ENCODE results near the gene FYCO1. TPM values are rescaled to one million over a fixed set of nuclear protein-coding genes. Genes with fewer than 3 reads are reported as not detected.

The FYCO1 gene
- total and polyA plus RNA-seq, 2 of the 8 experiments (the other 6 are each of a cell fraction or from before 2014, with no cell fraction given), result 4.8 to 10.8 TPM

GRCh38 chr3:45957586-45957985 is 38.0 kb downstream of the FYCO1 start:
- no peak overlapping the region for H3K56ac ChIP-seq (replicated peaks; ENCODE audit: insufficient read length, low read depth, low read length)
- 94% methylated on average over 5 of the region's 5 CpGs; no CpG with 5 or more reads in 1 of the 2 experiments for WGBS, 2 experiments (ENCODE audit: extremely low coverage in 1 of 2, insufficient coverage in 1 of 2, insufficient read length in 1 of 2, insufficient replicate concordance in 2 of 2, low coverage in 1 of 2, low lambda C conversion rate in 2 of 2, missing lambda C conversion rate in 1 of 2)
- TF ChIP-seq RNF2 (IDR thresholded peaks at IDR 0.05; ENCODE audit: borderline replicate concordance, low read depth, low read length, missing control alignments, poor library complexity, severe bottlenecking) (no peak), SP2 (IDR thresholded peaks at IDR 0.05; ENCODE audit: low read length) (no peak), RAD21 (IDR thresholded peaks at IDR 0.05 in 1 of 2, conservative IDR thresholded peaks at IDR 0.05 in 1 of 2; ENCODE audit: low read depth in 2 of 2, low read length in 2 of 2) (no peak), JUN (IDR thresholded peaks at IDR 0.05; ENCODE audit: low read depth, low read length) (no peak), CHD1 (IDR thresholded peaks at IDR 0.05; ENCODE audit: low read depth, low read length) (no peak), SP4 (IDR thresholded peaks at IDR 0.05; ENCODE audit: low read length) (no peak), KDM4A (IDR thresholded peaks at IDR 0.05; ENCODE audit: low read depth, low read length, severe bottlenecking) (no peak), RFX5 (IDR thresholded peaks at IDR 0.05; ENCODE audit: borderline replicate concordance, low read depth, low read length) (no peak), POLR2AphosphoS5 (IDR thresholded peaks at IDR 0.05; ENCODE audit: low read depth, low read length) (no peak), RXRA (IDR thresholded peaks at IDR 0.05; ENCODE audit: insufficient read depth, low read depth, low read length) (no peak), YY1 (IDR thresholded peaks at IDR 0.05; ENCODE audit: low read depth, low read length) (no peak), ATF3 (IDR thresholded peaks at IDR 0.05; ENCODE audit: insufficient read depth, low read depth, low read length) (no peak)
- H3K79me1 ChIP-seq (ENCODE audit: low read depth, low read length), result no peaks in the 10 kb centered on the region
- no peaks in the 10 kb centered on the region for H3K9me3 ChIP-seq (ENCODE audit: insufficient read depth in 2 of 2, low read depth in 1 of 2, low read length in 1 of 2)
- no peak overlapping the region for H2AK5ac ChIP-seq (ENCODE audit: low read depth, low read length)
- H2BK5ac ChIP-seq (ENCODE audit: low read depth, low read length), result no peak overlapping the region
- ChIA-PET POLR2A (ENCODE audit: partially characterized antibody) (interaction anchor here (1.6 to 1.8 kb wide), 2 partner anchors 11 to 23 kb away, joined by 3 to 4 read pairs; no protein-coding TSS in a partner anchor), CTCF (ENCODE audit: partially characterized antibody) (interaction anchor here (0.8 to 1.6 kb wide), 4 partner anchors 10 to 122 kb away, joined by 3 to 5 read pairs (median 4); no protein-coding TSS in a partner anchor)
- no peak overlapping the region for H2BK15ac ChIP-seq (ENCODE audit: low read length)
- no peak overlapping the region for H4K8ac ChIP-seq (ENCODE audit: extremely low read depth, insufficient read depth, low read length)
- H2BK20ac ChIP-seq (ENCODE audit: low read length), result no peak overlapping the region
- H3K23me2 ChIP-seq (ENCODE audit: low read depth, low read length), result no peaks in the 10 kb centered on the region
- H3K14ac ChIP-seq (ENCODE audit: insufficient read length), result no peak overlapping the region
- peaks cover 4 to 6% of the 10 kb centered on the region in 2 experiments for H4K20me1 ChIP-seq (replicated peaks in 1 of 2; ENCODE audit: control insufficient read depth in 1 of 2, insufficient read depth in 2 of 2, low read length in 2 of 2)
- H3K9ac ChIP-seq (replicated peaks in 1 of 4; ENCODE audit: extremely low read depth in 1 of 4, low read depth in 3 of 4, low read length in 3 of 4), result no peak overlapping the region
- H4K5ac ChIP-seq (ENCODE audit: insufficient read length, low read depth, low read length), result no peak overlapping the region
- H3K4me2 ChIP-seq (ENCODE audit: insufficient read depth in 1 of 2, low read depth in 2 of 2, low read length in 2 of 2), result no peak overlapping the region
- no peak overlapping the region for H2AFZ ChIP-seq (ENCODE audit: low read length)
- no peak overlapping the region for H2BK12ac ChIP-seq (ENCODE audit: low read depth, low read length)
- H4K91ac ChIP-seq (replicated peaks; ENCODE audit: insufficient read length, low read length), result no peak overlapping the region
- DNase-seq (ENCODE audit: low read depth in 1 of 2, low spot score in 2 of 2) (no peak), FAIRE-seq (no peak)
- H2BK120ac ChIP-seq (replicated peaks; ENCODE audit: low read depth, low read length), result no peak overlapping the region
- no peak overlapping the region for H3K27ac ChIP-seq (ENCODE audit: low read depth, low read length)
- no peaks in the 10 kb centered on the region; a peak in 1 of 7 replicates for H3K27me3 ChIP-seq (replicated peaks in 1 of 4; ENCODE audit: control insufficient read depth in 3 of 4, extremely low read depth in 1 of 4, insufficient read depth in 3 of 4, low read length in 3 of 4)
- no peak overlapping the region for H3K23ac ChIP-seq (ENCODE audit: insufficient read length)
- no peaks in the 10 kb centered on the region for H3K79me2 ChIP-seq (ENCODE audit: control insufficient read depth in 1 of 2, insufficient read depth in 2 of 2, low read length in 2 of 2)
- no peak overlapping the region for H3K4me3 ChIP-seq (ENCODE audit: extremely low read depth in 1 of 4, insufficient read depth in 2 of 4, low read depth in 3 of 4, low read length in 4 of 4)
- H3K4ac ChIP-seq (replicated peaks; ENCODE audit: insufficient read length, low read depth, low read length), result no peak overlapping the region
- no peaks in the 10 kb centered on the region for H3K4me1 ChIP-seq (replicated peaks in 1 of 4; ENCODE audit: control insufficient read depth in 3 of 4, insufficient read depth in 4 of 4, low read length in 3 of 4)
- peaks cover 16 to 90% (median 71%) of the 10 kb centered on the region in 4 experiments for H3K36me3 ChIP-seq (ENCODE audit: control insufficient read depth in 2 of 4, insufficient read depth in 4 of 4, low read length in 3 of 4)
- H3K18ac ChIP-seq (ENCODE audit: extremely low read depth, low read length), result no peak overlapping the region
